ENCODE data around the gene COPS2.
"Not testable (repeated sequence)": the region's sequence is repeated elsewhere in the genome, so short reads cannot be mapped to it uniquely, and the experiment has no call there.

Gene COPS2
- 79.0 to 212 (median 121) reads per million in 4 donors for total RNA-seq

DNA sequence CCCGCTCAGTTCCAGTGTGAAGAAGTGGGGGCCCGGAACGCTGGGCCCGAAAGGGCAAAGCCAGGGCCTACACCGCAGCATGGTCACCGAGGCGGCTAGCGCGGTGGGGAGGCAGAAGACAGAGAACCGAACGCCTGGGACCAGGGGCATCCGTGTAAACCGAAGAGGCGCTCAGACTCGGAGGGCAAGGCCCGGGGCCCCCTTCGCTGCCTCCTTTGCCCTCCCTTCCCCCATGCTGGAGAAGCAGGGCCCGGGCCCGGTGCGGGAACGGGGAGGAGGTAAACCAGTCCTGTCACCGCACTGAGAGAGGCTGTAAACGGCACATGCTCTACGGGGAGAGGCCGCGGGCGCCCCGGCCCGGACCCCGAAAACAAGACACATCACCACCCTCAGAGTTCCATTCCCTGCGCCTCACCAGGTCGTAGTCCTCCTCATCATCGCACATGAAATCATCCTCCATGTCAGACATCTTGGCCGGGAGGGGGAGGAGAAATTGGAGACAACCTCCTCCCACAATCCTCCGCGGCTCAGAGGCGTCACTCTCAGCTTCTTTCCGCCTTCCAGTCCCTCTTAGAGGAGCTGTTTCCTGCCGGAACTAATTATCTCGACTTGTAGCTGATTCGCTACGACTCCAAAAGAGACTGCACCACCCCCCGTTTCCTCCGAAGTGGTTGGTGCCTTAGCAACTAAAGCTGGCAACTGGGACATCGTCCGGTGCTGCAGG lies at the start of gene COPS2:
TSS of gene COPS2 (minus strand) at position 490 of the 724 bp plus-strand sequence. CDS start at position 469, 21 bp downstream.
- peak; percentile 80 to 97 (median 89) for DNase-seq

DNA sequence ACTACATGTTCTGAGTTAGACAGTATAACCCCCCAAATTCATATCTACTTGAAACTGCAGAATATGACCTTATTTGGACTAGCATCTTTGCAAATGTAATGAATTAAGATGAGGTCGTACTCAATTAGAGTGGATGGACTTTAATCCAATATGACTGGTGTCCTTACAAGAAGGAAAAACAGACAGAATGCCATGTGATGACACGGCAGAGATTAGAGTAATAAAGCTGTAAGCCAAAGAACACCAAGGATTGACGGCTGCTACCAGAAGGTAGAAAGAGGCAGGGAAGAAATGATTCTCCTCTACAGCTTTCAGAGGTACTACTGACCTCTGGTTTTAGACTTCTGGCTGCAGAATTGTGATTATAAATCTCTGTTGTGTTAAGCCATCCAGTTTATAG lies 44.9 kb upstream of the COPS2 start:
- no peak for DNase-seq

DNA sequence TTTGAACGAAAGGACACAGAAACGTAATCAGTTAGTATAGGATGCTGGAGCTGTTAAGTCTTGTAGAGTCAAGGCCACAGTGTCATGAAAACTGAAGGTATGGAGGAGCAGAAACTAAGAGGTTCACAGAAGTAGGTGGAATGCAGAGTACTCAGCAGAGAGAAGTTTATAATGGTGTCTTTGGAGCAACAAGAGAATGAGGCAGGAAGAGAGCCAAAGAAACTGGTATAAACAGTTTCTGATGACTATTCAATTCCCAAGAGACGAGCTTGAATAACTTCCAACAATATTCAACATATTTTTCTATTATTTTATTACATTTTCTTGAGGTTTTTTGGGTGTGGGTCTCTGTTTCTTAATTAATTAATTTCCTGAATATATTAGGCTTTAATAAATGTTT lies 44.3 kb upstream of the COPS2 start:
- DNase-seq = no peak

DNA sequence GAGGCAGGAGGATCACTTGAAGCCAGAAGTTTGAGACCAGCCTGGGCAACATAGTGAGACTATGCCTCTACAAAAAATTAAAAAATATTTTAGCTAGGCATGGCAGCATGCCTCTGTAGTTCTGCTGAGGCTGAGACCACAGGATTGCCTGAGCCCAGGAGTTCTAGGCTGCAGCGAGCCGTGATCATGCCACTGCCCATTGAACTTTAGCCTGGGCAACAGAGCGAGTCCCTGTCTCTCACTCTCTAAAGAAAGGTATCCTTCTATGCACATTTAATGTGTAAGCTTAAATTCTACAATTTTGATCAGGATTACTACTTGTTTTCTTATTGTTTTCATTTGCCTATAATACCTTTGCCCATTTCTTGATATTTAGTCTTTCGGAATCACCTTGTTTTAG lies 41.5 kb upstream of the COPS2 start:
- DNase-seq = no peak

DNA sequence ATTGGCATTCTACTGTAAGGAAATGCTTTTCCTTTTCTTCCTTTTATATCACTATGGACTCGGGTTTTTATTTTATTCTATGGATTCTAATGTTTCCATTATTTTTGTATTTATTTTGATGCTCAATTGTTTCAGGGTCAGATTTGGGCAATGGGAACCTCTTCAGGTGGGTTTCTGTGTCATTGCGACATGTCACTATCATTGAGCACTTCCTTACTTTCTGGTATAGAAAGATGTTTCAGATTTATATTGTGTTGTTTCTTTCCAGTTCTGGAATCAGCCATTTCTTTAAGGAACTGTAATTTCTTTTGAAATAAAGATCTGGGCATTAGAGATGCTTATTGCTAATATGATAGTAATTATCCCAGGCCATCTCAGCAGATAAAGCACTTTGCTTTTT lies 36.5 kb upstream of the COPS2 start:
- no peak for DNase-seq

DNA sequence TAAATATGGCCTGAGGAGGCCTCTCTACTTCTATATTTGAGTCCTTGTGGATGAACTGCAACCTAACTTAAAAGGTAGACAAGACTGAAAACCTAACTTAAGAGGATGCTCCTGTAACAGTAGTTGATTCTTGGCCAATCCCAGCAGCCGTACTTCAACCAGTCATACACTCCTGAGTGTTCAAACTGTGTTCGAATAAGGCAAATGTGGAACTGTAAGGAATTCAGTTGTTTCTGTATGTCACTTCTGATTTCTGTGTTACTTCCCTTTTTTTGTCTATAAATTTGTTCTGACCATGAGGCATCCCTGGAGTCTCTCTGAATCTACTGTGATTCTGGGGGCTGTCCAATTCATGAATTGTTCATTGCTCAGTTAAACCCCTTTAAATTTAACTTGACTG lies 35.2 kb upstream of the COPS2 start:
- no peak for DNase-seq

DNA sequence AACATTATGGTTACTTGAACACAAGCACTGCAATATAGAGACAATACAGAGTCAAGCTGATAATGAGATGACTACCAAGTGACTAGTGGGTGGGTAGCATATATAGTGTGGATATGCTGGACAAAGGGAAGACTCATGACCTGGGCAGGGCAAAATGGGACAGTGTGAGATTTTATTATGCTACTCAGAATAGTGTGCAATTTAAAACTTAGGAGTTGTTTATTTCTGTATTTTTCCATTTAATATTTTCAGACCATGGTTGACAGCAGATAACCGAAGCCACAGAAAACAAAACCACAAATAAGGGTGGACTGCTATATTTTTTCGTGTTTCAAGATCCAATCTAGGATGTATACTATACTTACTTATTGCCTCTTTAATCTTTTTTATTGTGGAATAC lies 34.2 kb upstream of the COPS2 start:
- no peak for DNase-seq

DNA sequence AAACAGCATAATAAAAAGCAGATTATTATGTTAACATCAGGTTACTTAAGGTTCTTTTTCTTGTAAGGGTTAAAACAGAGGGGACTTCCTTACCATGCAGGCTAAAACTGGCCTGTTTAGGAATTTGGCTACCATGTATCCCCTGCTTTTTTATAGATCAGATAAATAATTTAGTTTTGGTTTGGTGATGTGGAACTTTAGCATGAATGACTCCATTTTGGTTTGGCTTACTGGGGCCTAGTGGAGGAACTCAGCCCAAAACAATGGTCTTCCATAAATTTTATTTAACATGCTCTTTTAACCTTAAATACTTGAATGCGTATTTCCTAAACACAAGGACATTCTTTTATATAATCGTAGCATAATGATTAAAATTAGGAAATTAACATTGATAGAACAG lies 33.5 kb upstream of the COPS2 start:
- DNase-seq = no peak

DNA sequence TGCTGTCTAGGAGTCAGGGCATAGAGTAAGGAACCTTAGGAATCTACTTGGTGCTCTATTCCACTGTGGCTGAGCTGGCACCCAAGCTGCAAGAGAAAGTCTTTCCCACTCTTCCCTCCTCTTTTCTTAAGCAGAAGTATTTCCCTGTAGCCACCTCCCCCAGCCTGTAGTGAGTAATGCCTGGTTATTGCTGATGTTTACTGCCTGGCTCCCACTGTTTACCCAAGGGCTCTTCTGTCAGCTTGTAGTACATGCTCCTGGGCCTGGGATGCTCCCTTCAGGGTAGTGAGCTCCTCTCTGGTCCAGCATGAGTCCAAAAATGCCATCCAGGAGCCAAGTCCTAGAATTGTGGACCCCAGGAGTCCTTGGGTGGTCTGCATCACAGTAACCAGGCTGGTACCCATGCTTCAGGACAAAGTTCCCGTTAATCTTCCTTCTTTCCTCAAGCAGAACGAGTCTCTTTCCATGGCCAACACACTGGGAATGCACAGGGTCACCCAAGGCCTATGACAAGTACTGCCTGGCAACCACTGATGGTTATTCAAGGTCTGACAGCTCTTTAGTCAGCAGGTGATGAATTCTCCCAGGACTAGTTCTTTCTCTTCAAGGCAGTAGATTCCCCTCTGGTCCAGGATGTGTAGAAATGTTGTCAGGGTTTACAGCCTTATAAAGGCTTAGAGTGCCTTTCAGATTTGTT lies 32.3 kb upstream of the COPS2 start:
- DNase-seq = no peak

DNA sequence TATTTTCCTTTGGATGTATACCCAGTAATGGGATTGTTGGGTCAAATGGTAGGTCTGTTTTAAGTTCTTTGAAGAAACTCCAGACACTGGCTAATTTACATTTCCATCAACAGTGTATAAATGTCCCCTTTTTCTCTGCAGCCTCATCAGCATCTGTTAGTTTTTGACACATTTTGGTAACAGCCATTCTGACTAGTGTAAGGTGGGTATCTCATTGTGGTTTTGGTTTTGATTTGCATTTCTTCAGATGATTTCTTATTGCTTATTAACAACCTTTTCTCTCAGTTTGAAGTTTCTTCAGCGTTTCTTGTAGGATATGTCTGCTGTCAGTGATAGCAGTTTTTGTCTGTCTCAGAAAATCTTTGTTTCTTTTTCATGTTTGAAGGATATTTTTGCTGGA lies 30.1 kb upstream of the COPS2 start:
- DNase-seq = peak in 1 of 5 donors; percentile 15

DNA sequence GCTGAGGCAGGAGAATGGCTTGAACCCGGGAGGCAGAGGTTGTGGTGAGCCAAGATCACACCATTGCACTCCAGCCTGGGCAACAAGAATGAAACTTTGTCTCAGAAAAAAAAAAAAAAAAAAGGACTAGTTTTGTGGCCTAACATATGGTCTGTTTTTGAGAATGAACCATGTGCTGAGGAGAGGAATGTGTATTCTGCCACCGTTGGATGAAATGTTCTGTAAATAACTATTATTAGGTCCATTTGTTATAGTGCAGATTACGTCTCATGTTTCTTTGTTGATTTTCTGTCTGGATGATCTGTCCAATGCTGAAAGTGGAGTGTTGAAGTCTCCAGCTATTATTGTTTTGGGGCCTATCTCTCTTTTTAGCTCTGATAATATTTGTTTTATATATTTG lies 28.3 kb upstream of the COPS2 start:
- DNase-seq = not testable (repeated sequence)

DNA sequence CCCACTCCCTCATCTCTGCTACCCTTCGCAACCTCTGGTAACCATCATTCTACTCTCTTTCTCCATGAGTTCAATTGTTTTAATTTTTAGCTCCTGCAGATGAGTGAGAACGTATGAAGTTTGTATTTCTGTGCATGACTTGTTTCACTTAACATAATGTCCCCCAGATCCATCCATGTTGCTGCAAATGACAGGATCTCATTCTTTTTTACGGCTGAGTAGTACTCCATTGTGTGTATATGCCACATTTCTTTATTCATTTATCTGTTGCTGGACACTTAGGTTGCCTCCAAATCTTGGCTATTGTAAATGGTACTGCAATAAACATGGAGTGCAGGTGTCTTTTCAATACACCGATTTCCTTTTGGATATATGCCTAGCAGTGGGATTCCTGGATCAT lies 26.7 kb upstream of the COPS2 start:
- DNase-seq = no peak

DNA sequence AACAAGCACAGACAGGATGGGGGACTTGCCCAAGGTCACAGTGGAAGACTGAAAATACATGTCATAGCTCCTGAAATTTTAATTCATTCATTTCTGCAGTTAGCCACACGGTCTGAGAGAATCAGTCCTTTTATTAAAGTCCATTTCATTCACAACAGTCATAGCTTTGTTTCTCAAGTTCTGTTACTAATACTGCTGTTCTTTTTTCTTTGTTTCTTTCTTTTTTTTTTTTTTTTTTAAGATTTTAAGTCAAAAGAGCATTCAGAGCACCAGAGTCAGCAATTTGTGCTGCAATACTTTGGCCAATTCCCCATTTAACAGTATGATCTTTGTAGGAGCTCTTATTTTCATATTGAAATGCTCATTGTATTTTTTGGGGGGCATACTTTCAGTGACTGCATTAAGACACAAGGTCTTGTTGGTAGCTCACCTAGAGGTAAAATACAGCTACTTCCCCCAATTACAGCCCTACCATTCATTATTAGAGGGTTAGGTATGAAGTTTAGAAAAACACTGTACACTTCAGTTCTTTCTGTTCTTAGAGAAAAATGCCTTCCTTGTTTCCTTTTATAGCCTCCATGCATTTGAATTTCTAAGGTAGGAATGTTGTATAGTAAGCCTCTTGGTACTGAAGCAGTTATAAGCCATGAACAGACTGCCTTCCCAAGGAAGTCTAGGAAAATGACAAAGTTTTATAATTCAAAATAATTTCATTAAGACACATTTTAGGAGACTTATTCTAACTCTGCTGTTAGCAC lies 24.2 kb upstream of the COPS2 start:
- no peak for DNase-seq

DNA sequence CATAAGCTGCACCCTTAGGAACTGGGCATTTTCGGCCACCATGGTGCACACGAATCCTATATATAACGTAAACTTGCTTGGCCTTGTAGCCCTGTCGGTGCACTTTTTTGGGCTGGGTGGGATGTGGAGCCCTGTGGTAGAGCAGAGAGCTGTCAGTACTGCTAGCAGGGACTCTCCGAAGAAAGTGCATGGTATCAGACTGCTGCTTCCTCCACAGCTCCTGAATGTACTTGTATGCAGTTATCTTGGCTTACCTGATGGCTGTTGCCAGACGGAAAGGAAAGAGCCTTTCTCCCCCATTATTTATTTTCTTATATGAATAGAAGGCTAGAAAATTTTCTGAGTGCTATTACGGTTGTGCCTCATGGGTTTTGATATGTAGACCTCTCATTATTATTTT lies 23.1 kb upstream of the COPS2 start:
- no peak for DNase-seq

DNA sequence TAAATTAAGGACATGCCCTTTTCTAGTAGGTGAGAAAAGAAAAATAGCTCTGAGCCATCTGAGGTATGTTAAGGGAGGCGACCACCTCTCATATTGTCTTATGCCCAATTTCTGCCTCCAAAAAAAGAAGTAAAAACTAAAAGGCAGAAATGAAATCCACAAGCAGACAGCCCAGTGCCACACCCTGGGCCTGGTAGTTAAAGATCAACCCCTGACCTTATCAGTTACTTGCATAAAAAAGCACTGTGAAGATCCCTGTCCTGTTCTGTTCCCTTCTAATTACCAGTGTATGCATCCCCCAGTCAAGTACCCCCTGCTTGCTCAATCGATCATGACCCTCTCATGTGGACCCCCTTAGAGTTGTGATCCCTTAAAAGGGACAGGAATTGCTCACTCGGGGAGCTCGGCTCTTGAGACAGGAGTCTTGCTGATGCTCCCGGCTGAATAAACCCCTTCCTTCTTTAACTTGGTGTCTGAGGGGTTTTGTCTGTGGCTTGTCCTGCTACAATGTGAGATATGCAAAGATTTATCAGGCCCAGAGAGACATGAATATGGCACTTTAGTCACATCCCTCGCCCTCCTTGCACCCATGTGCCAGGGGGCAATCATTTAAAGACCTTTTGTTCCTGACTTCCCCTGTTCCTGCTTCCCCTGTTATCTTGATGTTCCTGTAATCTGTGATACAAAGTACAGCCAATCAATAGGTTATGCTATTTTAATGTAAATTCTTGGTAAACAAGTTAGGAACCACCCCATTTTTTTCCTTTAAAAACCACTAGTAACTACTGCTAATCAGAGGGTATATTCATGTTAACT lies 20.4 kb upstream of the COPS2 start:
- not testable (repeated sequence) for DNase-seq

DNA sequence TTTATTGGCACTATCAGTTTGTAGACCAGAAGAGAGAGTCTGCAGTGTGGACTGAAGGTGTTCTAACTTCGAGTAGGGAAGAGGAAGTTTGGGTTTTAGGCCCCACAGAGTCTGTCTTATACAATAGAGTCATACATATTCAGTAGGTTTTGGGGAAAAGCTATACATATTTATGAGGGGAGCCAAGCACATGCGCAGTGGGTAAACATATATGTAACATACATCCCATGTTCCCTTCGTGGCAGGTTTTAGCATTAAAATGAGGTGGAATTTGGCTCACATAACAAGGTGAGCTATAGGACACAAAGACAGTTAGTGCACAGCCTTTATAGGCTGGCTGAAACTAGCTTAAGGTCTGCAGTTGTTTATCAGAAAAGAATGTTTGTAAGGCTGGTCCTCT lies 19.5 kb upstream of the COPS2 start:
- no peak for DNase-seq

DNA sequence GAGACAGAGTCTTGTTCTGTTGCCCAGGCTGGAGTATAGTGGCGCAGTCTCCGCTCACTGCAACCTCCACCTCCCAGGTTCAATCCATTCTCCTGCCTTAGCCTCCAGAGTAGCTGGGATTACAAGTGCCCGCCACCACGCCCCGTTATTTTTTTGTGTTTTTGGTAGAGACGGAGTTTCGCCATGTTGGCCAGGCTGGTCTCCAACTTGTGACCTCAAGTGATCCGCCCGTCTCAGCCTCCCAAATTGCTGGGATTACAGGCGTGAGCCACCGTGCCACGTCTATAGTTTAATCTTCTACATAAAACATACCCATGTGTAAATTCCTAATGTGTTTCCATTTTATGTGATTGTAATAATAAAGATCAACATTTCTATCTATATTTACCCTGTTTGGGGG lies 16.4 kb upstream of the COPS2 start:
- no peak for DNase-seq

DNA sequence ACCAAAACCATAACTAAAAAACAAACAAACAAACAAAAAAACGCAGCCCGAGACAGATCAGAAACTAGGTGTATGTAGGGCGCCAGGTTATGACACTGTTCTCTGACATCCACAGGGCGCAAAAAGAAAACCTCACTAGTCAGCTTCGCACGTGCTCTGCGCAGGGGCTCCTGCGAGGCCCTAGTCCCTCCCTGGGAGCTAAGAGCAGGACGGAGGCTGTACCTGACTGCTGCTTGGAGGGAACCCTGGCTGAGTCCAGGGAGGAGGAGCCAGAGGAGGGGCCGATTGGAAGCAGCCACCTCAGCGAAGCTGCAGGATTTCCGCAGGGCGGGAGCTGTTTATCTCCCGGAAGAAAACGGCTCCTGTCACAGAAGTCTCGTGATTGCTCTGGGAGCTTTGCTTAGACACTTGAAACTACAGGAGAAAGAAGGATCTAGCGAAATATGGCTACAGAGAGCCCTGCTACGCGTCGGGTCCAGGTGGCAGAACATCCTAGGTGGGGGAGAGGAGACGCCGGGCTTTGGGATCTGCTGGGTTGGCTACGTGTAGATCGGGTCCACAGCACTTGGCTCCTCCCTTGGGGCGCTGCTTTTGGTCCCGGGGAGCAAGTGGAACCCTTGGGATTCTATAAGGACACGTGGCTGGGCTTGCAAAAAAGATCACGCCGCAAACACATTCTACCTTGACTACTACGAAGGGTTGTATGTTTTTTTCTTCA lies 14.6 kb upstream of the COPS2 start, which contains the start of gene GALK2:
TSS of gene GALK2 (plus strand) at position 368 of the 718 bp plus-strand sequence. CDS start at position 444, 76 bp downstream.
- DNase-seq = peak; percentile 73 to 86 (median 80)

DNA sequence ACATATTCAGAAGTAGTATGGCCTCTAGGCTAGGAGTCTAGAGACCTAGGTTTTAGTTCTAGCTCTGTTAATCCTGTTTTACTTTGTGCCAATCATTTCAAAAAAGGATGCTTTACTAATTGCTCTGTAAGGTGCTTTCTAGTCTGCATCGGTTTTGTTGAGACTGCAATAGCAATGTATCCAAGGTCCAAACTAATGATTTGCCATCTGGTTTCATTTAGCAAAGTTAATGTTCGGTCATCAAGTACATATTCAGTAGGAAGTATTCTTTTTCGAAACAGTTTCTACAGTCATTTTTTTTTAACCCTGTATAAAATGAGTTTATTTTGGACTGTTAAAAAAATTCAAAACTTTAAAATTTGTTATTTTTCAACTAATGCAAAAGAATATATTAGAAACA lies 12.6 kb upstream of the COPS2 start:
- no peak for DNase-seq

DNA sequence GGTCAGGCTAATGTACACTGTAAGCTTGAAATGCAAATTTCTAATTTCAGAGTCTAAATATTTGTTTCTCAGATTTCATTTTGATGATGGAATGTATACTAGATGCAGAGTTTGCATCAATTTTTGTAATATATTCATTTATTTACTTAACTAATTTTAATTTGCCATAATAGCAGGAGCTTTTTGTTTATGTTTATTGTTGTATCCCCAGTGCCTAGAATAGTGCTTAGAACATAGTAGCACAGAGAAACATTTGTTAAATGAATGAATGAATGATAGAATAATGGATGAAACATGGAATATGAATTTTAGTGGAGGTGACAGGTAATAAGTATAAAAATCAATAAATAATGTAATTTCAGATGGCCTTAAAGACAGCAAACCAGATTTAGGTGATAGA lies 9.5 kb upstream of the COPS2 start:
- DNase-seq = no peak

DNA sequence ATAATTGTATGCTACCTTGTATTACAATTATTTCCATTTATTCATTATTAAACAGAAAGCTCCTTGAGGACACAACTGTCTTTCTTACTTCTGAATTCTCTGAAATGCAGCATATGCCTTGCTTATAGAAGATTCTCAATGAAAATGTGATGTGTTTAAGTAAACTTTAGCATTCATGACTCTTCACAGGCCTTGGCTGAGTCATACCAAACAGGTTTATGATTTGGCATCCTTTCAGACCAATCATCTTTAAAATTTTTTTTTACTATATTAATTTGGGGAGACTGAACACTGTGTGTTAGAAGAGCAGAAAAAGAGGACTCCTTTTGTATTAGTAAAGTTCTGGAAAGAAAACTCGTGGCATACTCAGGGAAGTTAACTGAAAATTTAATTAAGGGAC lies 8.3 kb upstream of the COPS2 start:
- DNase-seq = no peak
